Measurements from ENCODE around the gene MDH2. TPM values are rescaled to one million over a fixed set of nuclear protein-coding genes. Genes with fewer than 3 reads are reported as not detected.
"Not testable (repeated sequence)": the region's sequence is repeated elsewhere in the genome, so short reads cannot be mapped to it uniquely, and the experiment has no call there.

Gene MDH2
- total RNA-seq, 1 donor from 2014 or later, result 125 TPM

DNA sequence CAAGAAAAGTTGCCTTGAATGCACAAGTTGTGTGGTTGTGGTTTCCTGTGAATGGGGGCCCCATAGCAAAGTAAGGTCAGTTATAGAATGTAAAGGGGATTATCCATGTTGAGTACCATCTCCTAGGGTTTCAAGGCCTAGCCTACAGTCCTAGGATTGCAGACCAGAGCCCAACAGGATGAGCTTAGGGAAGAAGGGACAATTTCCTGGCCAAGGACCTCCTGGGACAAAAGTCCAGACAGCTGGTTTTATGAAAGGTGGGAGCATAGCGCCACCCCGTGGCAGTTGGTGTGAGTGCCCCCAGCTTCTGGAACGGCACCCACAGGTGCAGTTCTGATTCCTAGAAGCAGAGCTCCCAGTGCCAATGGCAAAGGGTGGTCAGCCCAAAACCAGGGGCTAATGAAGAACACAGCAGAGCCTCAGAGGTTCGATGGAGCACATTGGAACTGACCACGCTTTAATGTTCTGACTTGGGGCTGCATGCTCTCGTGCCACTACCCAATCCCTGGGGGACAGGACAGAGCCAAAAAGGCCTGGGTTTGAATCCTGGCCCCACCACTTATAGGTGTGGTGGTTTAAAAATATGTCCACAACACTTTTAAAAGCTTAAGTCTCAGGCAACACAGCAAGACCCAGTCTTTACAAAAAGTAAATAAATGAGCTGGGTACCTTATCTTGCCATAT lies 27.7 kb upstream of the MDH2 start:
- Mint-ChIP-seq H3K4me1 (peaks cover 16% of the 10 kb centered on the region), H3K4me3 (no peak overlapping the region), H3K36me3 (ENCODE audit: low read depth) (peaks cover 35% of the 10 kb centered on the region), H3K27me3 (no peaks in the 10 kb centered on the region), H3K27ac (peak overlapping the region; percentile 24), H3K9me3 (no peaks in the 10 kb centered on the region)
- TF ChIP-seq, protein P1, sequence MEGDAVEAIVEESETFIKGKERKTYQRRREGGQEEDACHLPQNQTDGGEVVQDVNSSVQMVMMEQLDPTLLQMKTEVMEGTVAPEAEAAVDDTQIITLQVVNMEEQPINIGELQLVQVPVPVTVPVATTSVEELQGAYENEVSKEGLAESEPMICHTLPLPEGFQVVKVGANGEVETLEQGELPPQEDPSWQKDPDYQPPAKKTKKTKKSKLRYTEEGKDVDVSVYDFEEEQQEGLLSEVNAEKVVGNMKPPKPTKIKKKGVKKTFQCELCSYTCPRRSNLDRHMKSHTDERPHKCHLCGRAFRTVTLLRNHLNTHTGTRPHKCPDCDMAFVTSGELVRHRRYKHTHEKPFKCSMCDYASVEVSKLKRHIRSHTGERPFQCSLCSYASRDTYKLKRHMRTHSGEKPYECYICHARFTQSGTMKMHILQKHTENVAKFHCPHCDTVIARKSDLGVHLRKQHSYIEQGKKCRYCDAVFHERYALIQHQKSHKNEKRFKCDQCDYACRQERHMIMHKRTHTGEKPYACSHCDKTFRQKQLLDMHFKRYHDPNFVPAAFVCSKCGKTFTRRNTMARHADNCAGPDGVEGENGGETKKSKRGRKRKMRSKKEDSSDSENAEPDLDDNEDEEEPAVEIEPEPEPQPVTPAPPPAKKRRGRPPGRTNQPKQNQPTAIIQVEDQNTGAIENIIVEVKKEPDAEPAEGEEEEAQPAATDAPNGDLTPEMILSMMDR (IDR thresholded peaks at IDR 0.05), result no peak
- peak; percentile 64 for ATAC-seq (ENCODE audit: low read depth)
- ChIA-PET POLR2A (interaction anchor here (0.6 to 1.9 kb wide), 10 partner anchors 9 to 290 kb away, joined by 3 to 11 read pairs (median 5); partner anchors contain the start of genes MDH2, POR, RHBDD2 and STYXL1), CTCF (interaction anchor here (0.9 to 3.7 kb wide), 13 partner anchors 8 to 258 kb away, joined by 3 to 57 read pairs (median 4); partner anchors contain the start of gene RHBDD2)
- intact Hi-C loops (cut with micrococcal nuclease), result loop anchor here (1.0 kb wide), 1 partner anchor 258 kb away; no protein-coding TSS in a partner anchor
- peak; percentile 52 for DNase-seq

DNA sequence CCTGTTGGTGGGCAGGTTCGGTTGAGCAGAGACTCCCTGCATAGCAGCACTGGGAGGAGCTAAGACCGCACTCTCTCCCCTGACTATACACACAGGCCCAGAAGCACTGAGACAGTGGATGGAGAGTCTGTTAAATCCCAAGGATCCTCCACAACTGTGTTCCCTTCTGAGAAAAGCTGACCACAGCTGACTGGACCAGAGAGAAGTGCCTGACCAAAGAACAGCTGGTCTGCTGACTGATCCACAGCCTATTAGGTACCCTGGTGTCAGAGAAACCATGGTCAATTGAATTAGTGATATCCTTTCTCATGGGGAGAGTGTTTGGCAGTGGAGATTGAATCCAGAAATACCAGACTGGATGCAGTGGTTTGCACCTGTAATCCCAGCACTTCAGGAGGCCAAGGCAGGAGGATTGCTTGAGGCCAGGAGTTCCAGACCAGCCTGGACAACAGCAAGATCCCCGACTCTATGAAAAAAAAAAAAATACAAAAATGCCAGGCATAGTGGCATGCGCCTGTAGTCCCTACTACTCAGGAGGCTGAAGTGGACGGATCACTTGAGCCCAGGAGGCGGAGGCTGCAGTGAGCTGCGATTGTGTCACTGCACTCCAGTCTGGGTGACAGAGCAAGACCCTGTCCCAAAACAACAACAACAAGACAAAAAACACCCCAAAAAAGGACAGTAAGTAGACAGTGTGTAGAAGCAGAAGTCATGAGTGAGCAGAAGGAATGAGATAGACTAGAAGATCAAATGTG lies 25.7 kb upstream of the MDH2 start:
- intact Hi-C loops (cut with micrococcal nuclease), result no loop called here

DNA sequence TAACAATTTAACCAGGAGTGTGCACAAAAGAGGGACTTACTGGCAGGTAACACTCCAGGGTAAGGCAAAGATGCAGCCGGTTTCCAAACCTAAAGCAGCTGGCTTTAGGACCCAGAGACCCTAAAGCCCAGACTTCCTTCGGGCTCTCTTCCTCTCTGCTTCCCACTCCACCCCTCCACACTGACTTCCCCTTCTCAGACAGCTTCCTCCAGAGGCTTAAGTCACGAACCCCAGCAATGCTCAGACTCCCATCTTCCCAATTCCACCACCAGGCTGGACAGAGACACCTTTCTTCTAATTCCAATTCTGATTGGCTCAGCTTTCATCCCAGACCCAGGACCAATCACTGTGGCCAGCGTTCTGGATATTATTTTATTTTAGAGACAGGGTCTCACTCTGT lies 24.9 kb upstream of the MDH2 start:
- ChIA-PET POLR2A (interaction anchor here (0.6 to 1.2 kb wide), 2 partner anchors 62 to 108 kb away, joined by 3 to 4 read pairs; no protein-coding TSS in a partner anchor), CTCF (interaction anchor here (0.6 to 1.5 kb wide), 2 partner anchors 158 to 294 kb away, joined by 3 to 6 read pairs; no protein-coding TSS in a partner anchor)
- TF ChIP-seq, protein P1 (IDR thresholded peaks at IDR 0.05), result no peak
- DNase-seq (no peak), ATAC-seq (ENCODE audit: low read depth) (no peak)
- intact Hi-C loops (cut with micrococcal nuclease), result no loop called here
- peaks cover 9% of the 10 kb centered on the region for H3K4me1 Mint-ChIP-seq
- H3K27me3 Mint-ChIP-seq, result no peaks in the 10 kb centered on the region
- no peak overlapping the region for H3K4me3 Mint-ChIP-seq
- peaks cover 38% of the 10 kb centered on the region for H3K36me3 Mint-ChIP-seq (ENCODE audit: low read depth)
- no peak overlapping the region for H3K27ac Mint-ChIP-seq
- no peaks in the 10 kb centered on the region for H3K9me3 Mint-ChIP-seq

More for the DNA sequence above, 25.7 kb upstream of the MDH2 start:
- no peaks in the 10 kb centered on the region for H3K27me3 Mint-ChIP-seq
- DNase-seq (no peak), ATAC-seq (ENCODE audit: low read depth) (no peak)
- TF ChIP-seq, protein P1 (IDR thresholded peaks at IDR 0.05), result no peak
- H3K4me1 Mint-ChIP-seq, result peaks cover 10% of the 10 kb centered on the region
- H3K36me3 Mint-ChIP-seq (ENCODE audit: low read depth), result peaks cover 39% of the 10 kb centered on the region
- CTCF ChIA-PET, result interaction anchor here (0.6 to 1.5 kb wide), 2 partner anchors 157 to 270 kb away, joined by 3 to 6 read pairs; no protein-coding TSS in a partner anchor
- no peaks in the 10 kb centered on the region for H3K9me3 Mint-ChIP-seq
- POLR2A ChIA-PET, result interaction anchor here (0.6 to 1.2 kb wide), 2 partner anchors 107 to 197 kb away, joined by 3 to 7 read pairs; no protein-coding TSS in a partner anchor
- H3K27ac Mint-ChIP-seq, result no peak overlapping the region
- H3K4me3 Mint-ChIP-seq, result no peak overlapping the region

DNA sequence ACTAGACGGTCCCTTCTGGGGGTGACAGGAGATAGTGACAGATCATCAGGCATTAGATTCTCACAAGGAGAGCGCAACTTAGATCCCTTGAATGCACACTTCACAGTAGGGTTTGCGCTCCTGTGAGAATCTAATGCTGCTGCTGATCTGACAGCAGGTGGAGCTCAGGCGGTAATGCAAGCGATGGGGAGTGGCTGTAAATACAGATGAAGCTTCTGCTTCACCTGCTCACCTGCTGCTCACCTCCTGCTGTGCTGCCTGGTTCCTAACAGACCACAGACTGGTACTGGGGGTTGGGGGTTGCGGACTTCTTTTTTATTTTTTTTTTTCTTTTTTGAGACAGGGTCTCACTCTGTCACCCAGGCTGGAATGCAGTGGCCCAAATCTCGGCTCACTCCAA lies 18.2 kb upstream of the MDH2 start:
- H3K9me3 Mint-ChIP-seq; H3K4me3 Mint-ChIP-seq; H3K27me3 Mint-ChIP-seq; ATAC-seq (ENCODE audit: low read depth); CTCF ChIA-PET; DNase-seq; intact Hi-C loops (cut with micrococcal nuclease); H3K4me1 Mint-ChIP-seq; POLR2A ChIA-PET; H3K27ac Mint-ChIP-seq: not testable (repeated sequence)
- H3K36me3 Mint-ChIP-seq (ENCODE audit: low read depth), result peaks cover 23% of the 10 kb centered on the region

DNA sequence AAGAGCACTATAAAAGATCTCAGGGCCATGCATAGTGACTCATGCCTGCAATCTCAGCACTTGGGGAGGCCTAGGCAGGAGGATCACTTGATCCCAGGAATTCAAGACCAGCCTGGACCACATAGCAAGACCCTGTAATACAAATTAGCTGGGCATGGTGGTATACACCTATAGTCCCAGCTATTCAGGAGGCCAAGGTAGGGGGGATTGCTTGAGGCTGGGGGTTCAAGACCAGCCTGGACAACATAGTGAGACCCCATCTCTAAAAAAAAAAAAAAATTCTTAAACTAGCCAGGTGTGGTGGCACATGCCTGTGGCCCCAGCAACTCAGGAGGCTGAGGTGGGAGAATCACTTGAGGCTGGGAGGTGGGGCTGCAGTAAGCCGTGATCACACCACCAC lies 15.9 kb upstream of the MDH2 start:
- POLR2A ChIA-PET, result no interaction called here
- Mint-ChIP-seq H3K4me1 (no peaks in the 10 kb centered on the region), H3K9me3 (no peaks in the 10 kb centered on the region), H3K36me3 (ENCODE audit: low read depth) (peaks cover 12% of the 10 kb centered on the region), H3K27me3 (no peaks in the 10 kb centered on the region), H3K4me3 (no peak overlapping the region), H3K27ac (no peak overlapping the region)
- DNase-seq (no peak), ATAC-seq (ENCODE audit: low read depth) (no peak)
- CTCF ChIA-PET, result no interaction called here
- intact Hi-C loops (cut with micrococcal nuclease), result no loop called here
- TF ChIP-seq, protein P1 (IDR thresholded peaks at IDR 0.05), result no peak
